Caki2 (cell line): ENCODE results near the gene UPK1A. TPM values are rescaled to one million over a fixed set of nuclear protein-coding genes. Genes with fewer than 3 reads are reported as not detected.

ENCODE experiments used
- DNase-seq: peaks from one replicate; pipeline ENCODE4 v3.0.0-alpha.2; 2015; ENCODE audit warnings: low read depth
- in situ Hi-C: cut with HindIII; loops from 2 replicates; pipeline ENCODE4 v1.10.0; 2016; ENCODE audit warnings: low sequenced_read_pairs, low pct_unique_long_range_greater_than_20kb, mixed read lengths
- total RNA-seq: library from RNA; depleted of rRNA; stranded (reverse); fragments of >200 nt; shearing (Covaris generic); gene quantifications from 2 replicates; pipeline ENCODE4 v1.2.3, GENCODE V29; 2014; ENCODE audit warnings: low replicate concordance

Gene UPK1A
- total RNA-seq, 1 experiment from 2014 or later: not detected

DNA sequence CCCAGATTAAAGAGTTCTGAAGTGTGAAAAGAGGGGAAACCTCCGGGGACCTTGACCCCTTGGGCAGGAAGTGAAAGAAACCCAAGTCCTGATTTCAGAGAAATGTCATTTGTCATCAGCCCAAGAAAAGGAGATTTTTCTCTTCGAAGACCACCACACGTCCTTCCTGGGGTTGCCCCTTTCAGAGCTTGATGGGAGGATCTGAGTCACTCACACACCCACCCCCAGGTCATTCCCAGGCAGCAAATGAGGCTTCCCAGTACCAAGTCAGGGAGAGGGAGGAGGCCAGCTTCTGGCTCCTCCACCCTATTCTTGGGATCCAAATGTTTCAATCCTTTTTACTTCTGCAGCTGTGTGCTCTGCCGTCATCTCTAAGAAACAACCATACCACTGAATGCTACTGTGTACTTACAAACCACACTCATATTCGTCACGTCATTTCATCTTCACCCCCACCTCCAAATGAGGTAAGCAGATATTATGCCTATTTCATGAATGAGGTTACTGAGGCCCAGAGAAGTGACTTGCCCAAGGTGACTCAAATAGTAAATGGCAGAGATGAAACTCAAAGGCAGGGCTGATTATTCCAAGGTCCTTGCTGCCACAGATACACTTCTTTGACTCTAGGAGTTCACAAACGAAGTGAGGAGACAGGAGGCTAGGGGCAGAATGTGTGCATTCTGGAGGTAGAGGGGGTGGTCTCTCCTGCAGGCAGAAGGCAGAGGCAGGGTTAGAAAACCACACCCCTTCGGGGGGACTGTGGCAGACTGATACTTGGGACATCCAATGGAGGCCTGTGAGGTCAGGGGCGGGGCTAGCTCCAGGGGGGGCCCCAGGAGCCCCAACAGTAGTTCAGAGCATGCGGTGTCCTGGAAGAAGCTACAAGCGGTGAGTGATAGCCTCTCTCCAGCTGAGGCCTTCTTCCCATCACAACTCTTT lies 46.5 kb downstream of the UPK1A start:
- DNase-seq: no peak
- in situ Hi-C loops: no loop called here

DNA sequence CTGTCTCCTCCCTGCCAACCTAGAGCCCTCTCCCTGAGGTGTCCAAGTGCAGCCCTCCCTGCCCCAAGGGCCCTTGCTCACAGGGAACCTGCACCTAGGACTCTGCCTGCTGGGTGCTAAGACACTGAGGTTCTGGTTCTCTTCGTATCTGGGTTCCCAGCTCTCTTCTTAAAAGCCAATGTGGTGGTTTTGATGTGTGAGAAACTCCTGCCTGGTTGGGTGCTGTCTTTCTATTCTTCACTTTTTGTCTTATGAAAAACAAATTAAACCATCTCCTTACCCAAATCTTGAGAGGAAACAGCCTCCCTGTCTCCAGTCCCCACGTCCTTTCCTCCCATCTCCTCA lies 47.2 kb downstream of the UPK1A start:
- in situ Hi-C loops: no loop called here
- DNase-seq: no peak

DNA sequence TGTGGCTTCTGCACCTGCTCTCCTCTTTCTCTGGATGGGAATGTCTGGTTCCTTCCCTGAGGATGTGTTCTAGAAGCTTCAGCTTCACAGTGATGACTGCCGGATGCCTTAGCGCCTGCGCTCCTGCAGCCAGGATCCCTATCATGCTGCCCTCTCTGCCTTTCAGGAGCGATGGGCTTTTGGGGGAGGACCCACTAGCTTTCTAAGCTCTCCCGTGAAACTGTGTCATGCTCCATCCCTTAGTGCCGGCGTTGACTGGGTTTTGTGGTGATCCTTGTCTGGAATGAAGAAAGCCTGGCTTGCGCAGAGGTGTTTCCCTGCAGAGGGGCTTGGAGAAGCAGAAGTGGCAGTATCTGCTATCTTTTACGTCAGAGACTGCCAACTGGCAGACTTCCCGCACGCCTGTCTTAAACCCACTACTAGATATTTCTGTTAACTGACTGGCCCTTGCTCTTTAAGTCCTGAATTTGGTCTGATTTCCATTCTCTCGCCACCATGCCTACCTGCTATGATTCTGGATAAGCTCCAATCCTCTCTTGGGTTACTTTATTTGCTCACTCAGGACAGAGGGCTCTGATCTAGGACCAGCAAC lies 47.7 kb downstream of the UPK1A start:
- DNase-seq: no peak
- in situ Hi-C loops: no loop called here

DNA sequence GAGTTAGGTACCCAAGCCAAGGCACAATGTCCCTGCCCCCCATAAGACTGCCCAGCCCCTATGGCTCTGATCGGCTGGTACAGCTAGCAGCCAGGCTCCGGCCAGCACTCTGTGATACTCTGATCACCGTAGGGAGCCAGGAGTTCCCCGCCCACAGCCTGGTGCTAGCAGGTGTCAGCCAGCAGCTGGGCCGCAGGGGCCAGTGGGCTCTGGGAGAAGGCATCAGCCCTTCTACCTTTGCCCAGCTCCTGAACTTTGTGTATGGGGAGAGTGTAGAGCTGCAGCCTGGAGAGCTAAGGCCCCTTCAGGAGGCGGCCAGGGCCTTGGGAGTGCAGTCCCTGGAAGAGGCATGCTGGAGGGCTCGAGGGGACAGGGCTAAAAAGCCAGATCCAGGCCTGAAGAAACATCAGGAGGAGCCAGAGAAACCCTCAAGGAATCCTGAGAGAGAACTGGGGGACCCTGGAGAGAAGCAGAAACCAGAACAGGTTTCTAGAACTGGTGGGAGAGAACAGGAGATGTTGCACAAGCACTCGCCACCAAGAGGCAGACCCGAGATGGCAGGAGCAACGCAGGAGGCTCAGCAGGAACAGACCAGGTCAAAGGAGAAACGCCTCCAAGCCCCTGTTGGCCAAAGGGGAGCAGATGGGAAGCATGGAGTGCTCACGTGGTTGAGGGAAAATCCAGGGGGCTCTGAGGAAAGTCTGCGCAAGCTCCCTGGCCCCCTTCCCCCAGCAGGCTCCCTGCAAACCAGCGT lies 48.5 kb downstream of the UPK1A start:
- in situ Hi-C loops: no loop called here
- DNase-seq: no peak

DNA sequence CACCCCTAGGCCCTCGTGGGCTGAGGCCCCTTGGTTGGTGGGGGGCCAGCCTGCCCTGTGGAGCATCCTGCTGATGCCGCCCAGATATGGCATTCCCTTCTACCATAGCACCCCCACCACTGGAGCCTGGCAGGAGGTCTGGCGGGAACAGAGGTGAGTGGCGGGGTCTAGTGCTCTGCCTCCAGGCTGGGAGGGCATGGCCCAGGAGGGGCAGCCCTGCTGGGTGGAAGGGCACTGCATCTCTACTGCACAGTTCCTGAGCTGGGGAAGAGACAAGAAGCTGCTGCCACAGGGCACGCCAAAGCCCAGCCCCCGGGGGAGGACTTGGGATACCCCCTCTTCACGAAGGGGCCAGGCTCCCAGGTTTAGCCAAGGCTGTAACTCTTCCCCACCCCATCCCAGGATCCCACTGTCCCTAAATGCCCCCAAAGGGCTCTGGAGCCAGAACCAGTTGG lies 49.1 kb downstream of the UPK1A start:
- in situ Hi-C loops: no loop called here
- DNase-seq: no peak

DNA sequence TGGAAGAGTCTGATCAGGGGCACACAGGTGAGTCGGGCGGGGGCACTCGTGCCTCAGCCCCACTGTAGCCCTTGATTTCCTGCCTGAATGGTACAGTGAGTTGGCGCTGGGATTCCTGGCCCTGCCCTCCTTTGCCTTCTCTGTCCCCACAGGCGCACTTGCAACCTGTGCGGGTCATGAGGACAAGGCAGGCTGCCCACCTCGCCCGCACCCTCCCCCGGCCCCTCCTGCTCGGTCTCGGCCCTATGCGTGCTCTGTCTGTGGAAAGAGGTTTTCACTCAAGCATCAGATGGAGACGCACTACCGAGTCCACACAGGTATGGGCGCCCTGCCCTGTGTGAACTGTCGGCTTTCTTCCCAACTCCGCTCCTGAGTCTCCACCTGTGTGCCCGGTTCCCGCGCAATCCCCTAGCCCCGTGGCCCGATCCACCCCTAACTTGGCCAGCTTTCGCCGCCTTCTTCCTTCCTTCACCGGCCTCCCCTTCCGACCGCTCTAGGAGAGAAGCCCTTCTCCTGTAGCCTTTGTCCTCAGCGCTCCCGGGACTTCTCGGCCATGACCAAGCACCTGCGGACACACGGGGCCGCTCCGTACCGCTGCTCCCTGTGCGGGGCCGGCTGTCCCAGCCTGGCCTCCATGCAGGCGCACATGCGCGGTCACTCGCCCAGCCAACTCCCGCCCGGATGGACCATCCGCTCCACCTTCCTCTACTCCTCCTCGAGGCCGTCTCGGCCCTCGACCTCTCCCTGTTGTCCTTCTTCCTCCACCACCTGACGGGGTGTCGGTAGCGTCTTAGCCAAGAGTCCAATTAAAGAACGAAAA lies 49.9 kb downstream of the UPK1A start:
- in situ Hi-C loops: no loop called here
- DNase-seq: no peak

DNA sequence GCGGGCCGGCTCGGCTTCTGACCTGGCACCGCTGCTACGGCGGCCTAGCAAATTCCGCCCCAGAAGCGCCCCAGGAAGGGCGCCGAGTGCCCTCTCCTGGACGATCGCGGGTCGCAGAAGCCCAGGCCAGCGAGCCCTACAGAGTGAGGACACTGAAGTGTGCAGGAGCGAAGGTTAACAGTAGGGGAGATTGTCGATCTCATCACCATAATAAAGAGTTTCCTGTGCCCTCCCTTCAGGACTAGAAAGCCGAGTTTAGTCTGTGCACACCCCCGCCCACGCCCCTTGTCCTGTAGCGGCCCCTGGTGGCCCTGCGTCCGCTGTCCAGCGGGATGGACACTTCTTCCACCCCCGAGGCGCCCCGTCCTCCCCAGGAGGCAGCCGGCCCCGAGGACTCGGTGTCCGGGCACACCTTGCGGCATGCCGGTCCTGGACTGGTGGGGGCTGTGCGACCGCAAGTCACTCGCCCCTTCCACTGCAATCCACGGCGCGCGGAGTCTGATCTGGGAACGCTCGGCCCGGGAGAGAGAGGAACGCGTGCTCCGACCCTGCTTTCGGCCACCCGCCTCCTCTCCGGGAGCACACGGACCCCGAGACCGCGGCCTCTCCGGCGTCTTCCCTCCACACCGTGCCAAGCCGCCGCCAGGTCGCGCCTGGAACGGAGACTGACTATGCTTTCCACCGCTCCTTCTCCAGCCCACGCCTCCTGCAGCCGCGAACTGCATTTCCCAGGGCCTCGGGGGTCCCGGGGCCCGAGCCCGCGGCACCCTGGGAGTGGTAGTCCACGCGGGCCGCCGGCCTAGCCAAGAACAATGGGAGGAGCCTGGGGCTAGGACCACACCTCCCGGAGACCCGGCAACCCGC lies 50.7 kb downstream of the UPK1A start:
- peak; percentile 94 for DNase-seq
- in situ Hi-C loops: no loop called here

DNA sequence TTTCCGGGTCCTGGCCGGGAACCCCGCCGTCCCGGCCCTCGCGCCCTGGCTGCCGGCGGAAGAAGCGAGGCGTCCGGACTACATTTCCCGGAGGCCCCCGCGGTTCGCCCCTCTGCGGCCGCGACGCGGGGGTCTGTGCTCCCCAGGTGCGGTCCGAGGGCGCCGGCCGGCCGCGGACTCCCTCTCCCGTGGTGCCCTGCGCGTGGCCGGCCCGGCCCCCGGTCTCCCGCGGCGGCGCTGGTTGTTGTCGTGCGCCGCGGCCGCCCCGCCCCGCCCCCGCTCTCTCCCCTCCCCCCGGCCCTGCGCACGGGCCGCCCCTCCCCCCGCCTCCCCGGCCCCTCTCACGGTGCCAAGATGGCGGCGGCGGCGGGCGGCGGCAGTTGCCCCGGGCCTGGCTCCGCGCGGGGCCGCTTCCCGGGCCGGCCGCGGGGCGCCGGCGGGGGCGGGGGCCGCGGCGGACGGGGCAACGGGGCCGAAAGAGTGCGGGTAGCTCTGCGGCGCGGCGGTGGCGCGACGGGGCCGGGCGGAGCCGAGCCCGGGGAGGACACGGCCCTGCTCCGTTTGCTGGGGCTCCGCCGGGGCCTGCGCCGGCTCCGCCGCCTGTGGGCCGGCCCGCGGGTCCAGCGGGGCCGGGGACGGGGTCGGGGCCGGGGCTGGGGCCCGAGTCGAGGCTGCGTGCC lies 51.5 kb downstream of the UPK1A start, which contains the start of gene KMT2B:
Gene KMT2B (plus strand): TSS at position 339 of the 680 bp plus-strand sequence. CDS start 16 bp downstream, at position 355.
- peak; percentile 99 for DNase-seq
- in situ Hi-C loops: no loop called here

DNA sequence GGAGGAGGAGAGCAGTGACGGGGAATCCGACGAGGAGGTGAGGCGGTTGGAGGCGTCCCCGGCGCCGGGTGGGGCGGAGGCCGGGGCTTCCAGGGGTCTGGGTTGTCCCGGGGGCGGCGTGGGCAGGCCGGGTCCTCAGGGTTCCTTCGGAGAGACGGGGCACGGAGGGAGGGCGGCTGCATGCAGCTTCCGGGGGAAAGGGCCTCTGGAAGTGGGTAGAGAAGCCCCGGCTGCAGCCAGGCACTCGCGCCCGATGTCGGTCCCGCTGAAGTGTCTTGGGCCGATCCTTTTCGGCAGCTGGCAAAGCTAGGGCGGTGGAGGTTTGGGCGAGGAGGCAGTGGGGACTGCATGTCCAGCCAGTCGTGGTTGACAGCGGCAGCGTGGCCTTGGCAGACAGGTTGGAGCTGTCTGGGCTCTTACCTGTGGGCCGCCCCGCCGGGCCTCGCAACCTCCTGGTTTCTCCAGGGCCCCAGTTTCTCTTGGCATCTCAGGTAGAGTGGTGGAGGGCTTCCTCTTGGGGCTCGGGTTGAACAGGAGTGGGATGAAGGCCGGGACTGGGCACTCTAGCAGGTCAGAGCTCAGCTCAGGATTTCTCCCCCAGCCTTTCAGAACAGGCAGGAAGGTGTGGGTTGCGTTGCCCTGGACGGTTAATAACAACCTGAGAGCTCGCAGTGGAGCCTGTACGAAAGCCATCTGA lies 52.2 kb downstream of the UPK1A start:
- DNase-seq: peak; percentile 28

DNA sequence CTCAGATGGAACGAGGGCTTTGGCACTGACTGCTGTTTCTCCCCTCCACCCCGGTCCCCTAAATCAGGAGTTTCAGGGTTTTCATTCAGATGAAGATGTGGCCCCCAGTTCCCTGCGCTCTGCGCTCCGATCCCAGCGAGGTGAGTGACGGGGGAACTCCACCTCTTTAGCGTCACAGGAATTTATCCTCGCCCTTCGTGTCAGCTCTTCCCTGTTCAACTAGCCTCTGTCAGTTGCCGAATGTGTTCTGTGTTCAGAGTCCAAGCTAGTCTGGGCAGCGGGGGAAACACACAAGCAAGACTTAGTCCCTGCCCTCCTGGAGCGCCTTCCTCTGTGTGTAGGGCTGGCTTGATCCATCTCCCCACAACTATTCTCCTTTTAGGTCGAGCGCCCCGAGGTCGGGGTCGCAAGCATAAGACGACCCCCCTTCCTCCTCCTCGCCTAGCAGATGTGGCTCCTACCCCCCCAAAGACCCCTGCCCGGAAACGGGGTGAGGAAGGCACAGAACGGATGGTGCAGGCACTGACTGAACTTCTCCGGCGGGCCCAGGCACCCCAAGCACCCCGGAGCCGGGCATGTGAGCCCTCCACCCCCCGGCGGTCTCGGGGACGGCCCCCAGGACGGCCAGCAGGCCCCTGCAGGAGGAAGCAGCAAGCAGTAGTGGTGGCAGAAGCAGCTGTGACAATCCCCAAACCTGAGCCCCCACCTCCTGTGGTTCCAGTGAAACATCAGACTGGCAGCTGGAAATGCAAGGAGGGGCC lies 53.3 kb downstream of the UPK1A start:
- in situ Hi-C loops: no loop called here
- DNase-seq: no peak

More for the DNA sequence above, 52.2 kb downstream of the UPK1A start:
- in situ Hi-C loops: no loop called here

DNA sequence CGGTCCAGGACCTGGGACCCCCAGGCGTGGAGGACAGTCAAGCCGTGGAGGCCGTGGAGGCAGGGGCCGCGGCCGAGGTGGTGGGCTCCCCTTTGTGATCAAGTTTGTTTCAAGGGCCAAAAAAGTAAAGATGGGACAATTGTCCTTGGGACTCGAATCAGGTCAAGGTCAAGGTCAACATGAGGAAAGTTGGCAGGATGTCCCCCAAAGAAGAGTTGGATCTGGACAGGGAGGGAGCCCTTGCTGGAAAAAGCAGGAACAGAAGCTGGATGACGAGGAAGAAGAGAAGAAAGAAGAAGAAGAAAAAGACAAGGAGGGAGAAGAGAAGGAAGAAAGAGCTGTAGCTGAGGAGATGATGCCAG lies 53.8 kb downstream of the UPK1A start:
- in situ Hi-C loops: no loop called here
- DNase-seq: no peak

DNA sequence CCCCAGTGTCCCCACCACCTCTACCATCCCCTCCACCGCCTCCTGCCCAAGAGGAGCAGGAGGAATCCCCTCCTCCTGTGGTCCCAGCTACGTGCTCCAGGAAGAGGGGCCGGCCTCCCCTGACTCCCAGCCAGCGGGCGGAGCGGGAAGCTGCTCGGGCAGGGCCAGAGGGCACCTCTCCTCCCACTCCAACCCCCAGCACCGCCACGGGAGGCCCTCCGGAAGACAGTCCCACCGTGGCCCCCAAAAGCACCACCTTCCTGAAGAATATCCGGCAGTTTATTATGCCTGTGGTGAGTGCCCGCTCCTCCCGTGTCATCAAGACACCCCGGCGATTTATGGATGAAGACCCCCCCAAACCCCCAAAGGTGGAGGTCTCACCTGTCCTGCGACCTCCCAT lies 54.3 kb downstream of the UPK1A start:
- in situ Hi-C loops: no loop called here
- DNase-seq: no peak

DNA sequence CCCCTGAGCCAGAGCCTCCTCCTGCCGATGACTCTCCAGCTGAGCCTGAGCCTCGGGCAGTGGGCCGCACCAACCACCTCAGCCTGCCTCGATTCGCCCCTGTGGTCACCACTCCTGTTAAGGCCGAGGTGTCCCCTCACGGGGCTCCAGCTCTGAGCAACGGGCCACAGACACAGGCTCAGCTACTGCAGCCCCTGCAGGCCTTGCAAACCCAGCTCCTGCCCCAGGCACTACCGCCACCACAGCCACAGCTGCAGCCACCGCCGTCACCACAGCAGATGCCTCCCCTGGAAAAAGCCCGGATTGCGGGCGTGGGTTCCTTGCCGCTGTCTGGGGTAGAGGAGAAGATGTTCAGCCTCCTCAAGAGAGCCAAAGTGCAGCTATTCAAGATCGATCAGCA lies 55.1 kb downstream of the UPK1A start:
- no peak for DNase-seq
- in situ Hi-C loops: no loop called here

DNA sequence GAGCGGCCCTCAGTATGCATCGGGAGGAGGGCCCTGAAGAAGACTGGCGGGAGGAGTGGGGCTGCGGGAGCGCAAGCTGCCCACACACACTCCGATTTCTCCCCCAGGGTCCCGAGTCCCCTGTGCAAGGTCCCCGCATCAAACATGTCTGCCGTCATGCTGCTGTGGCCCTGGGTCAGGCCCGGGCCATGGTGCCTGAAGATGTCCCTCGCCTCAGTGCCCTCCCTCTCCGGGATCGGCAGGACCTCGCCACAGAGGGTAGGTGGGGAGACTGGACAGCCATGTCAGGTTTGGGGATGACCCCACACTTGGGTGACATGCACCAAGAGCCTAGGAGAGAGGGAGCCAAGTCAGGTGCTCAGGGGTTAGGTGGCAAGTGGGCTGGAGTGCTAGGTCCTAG lies 56.1 kb downstream of the UPK1A start:
- no peak for DNase-seq
- in situ Hi-C loops: no loop called here

DNA sequence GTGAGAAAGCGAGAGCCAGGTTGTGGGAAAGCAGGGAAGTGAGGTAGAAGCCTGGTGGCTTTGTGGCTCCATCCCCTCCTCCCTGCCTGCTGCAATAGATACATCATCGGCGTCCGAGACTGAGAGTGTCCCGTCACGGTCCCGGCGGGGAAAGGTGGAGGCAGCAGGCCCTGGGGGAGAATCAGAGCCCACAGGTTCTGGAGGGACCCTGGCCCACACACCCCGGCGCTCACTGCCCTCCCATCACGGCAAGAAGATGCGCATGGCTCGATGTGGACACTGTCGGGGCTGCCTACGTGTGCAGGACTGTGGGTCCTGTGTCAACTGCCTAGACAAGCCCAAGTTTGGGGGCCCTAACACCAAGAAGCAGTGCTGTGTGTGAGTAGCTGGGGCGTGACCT lies 56.6 kb downstream of the UPK1A start:
- DNase-seq: no peak
- in situ Hi-C loops: no loop called here

DNA sequence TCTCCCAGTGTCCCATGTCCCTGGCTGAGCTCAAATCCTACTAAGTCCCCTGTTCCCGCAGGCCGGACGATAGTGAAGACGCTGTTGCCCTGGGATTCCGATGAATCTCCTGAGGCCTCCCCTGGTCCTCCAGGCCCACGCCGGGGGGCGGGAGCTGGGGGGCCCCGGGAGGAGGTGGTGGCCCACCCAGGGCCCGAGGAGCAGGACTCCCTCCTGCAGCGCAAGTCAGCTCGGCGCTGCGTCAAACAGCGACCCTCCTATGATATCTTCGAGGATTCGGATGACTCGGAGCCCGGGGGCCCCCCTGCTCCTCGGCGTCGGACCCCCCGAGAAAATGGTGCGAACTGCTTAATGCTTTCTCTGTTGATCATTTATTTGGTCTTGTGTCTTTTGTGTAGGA lies 57.4 kb downstream of the UPK1A start:
- no peak for DNase-seq
- in situ Hi-C loops: no loop called here
